Lower leg skin (tissue), 4 donors: ENCODE measurements around the gene APBB2. TPM values are rescaled to one million over a fixed set of nuclear protein-coding genes. Genes with fewer than 3 reads are reported as not detected.

Experiments
- DNase-seq, 2 donors: peaks; one replicate each; pipeline ENCODE4 v3.0.0-alpha.2; 2019; ENCODE audit warnings: low spot score in 2 of 2
- H3K4me3 ChIP-seq: fragments of 200-600 bp; sonication (generic); 2 replicates; pipeline ENCODE4 v1.5.1; 2017; ENCODE audit warnings: mild to moderate bottlenecking, low read depth; ENCODE audit not compliant: poor library complexity, severe bottlenecking
- CTCF ChIP-seq, 3 donors: fragments of 450-650 bp; IDR thresholded peaks; one replicate each; pipeline ENCODE4 v1.5.1; 2016; ENCODE audit warnings: antibody characterized with exemption in 3 of 3, mild to moderate bottlenecking in 3 of 3, moderate library complexity in 2 of 3
- POLR2A ChIP-seq, 2 donors: fragments of 450-650 bp; IDR thresholded peaks; one replicate each; pipeline ENCODE4 v1.6.1; 2016 to 2017; ENCODE audit warnings: antibody characterized with exemption in 2 of 2, mild to moderate bottlenecking in 1 of 2, moderate library complexity in 1 of 2
- WGBS, 2 donors: methylation state at CpG; one replicate each; pipeline ENCODE4 v1.1.5; 2018; 5-methylcytosine and 5-hydroxymethylcytosine counted together
- intact Hi-C: fragments of 100-400 bp; cut with DNase I; formaldehyde crosslinking; loops from one replicate; pipeline ENCODE4 v1.15.0; 2023; ENCODE audit warnings: low total_unique reads
- total RNA-seq, 4 donors: library from RNA; depleted of rRNA; stranded (reverse); fragments of >200 nt; gene quantifications; one replicate each; pipeline ENCODE4 v1.1.0, GENCODE V29; 2016

The APBB2 gene
- total RNA-seq, 4 donors from 2014 or later = 24.0 to 49.2 (median 43.3) TPM

- intact Hi-C loops = no loop called here
- TF ChIP-seq CTCF (IDR thresholded peaks at IDR 0.05) = no peak
- TF ChIP-seq POLR2A (IDR thresholded peaks at IDR 0.05) = no peak
- H3K4me3 ChIP-seq = no peak overlapping the region
- DNase-seq = no peak
- 43 to 84% methylated on average over 3 of the region's 3 CpGs for WGBS, 2 donors
Measured at GRCh38 chr4:41012911-41013310, 201.4 kb downstream of the APBB2 start.

GRCh38 chr4:41012293-41012692 lies 202.0 kb downstream of the APBB2 start:
- no peak overlapping the region for H3K4me3 ChIP-seq
- WGBS, 2 donors = 63 to 65% methylated on average over 2 of the region's 2 CpGs
- DNase-seq = no peak
- TF ChIP-seq POLR2A (IDR thresholded peaks at IDR 0.05) = no peak
- TF ChIP-seq CTCF (IDR thresholded peaks at IDR 0.05) = no peak
- intact Hi-C loops = no loop called here

GRCh38 chr4:41009411-41009810 lies 204.9 kb downstream of the APBB2 start:
- no peak overlapping the region for H3K4me3 ChIP-seq
- TF ChIP-seq POLR2A (IDR thresholded peaks at IDR 0.05) = no peak
- intact Hi-C loops = no loop called here
- 79 to 80% methylated on average over 3 of the region's 3 CpGs for WGBS, 2 donors
- no peak for DNase-seq

- DNase-seq = no peak
- intact Hi-C loops = no loop called here
- 90 to 95% methylated on average over 4 of the region's 4 CpGs for WGBS, 2 donors
Measured at GRCh38 chr4:41006141-41006540, 208.2 kb downstream of the APBB2 start.

GRCh38 chr4:41002309-41002708 lies 212.0 kb downstream of the APBB2 start:
- no peak for TF ChIP-seq POLR2A (IDR thresholded peaks at IDR 0.05)
- TF ChIP-seq CTCF (IDR thresholded peaks at IDR 0.05) = no peak
- no peak for DNase-seq
- 78 to 90% methylated on average over 2 of the region's 2 CpGs for WGBS, 2 donors
- H3K4me3 ChIP-seq = no peak overlapping the region
- intact Hi-C loops = no loop called here

More at GRCh38 chr4:41006141-41006540, 208.2 kb downstream of the APBB2 start:
- TF ChIP-seq POLR2A (IDR thresholded peaks at IDR 0.05) = no peak
- no peak for TF ChIP-seq CTCF (IDR thresholded peaks at IDR 0.05)
- H3K4me3 ChIP-seq = no peak overlapping the region

GRCh38 chr4:41000356-41000755 lies 214.0 kb downstream of the APBB2 start:
- intact Hi-C loops = no loop called here
- DNase-seq = no peak
- no peak overlapping the region for H3K4me3 ChIP-seq
- WGBS, 2 donors = 89 to 100% methylated on average over 1 of the region's 1 CpG
- no peak for TF ChIP-seq POLR2A (IDR thresholded peaks at IDR 0.05)
- TF ChIP-seq CTCF (IDR thresholded peaks at IDR 0.05) = no peak
